HG03432 (cell line): Measurements from ENCODE around the gene ACP1.

ENCODE experiments used
- ATAC-seq: cut with Tn5 transposase; IDR thresholded peaks from one replicate; pipeline ENCODE4 v1.9.1; 2021; ENCODE audit warnings: mild to moderate bottlenecking, moderate library complexity; ENCODE audit not compliant: unreplicated experiment

ACP1 gene

GRCh38 chr2:254241-254640 lies 10.5 kb upstream of the ACP1 start:
- no peak for ATAC-seq

- ATAC-seq: no peak
These were observed 9.6 kb upstream of the ACP1 start for GRCh38 chr2:255195-255594.

GRCh38 chr2:256094-256493 lies 8.7 kb upstream of the ACP1 start:
- no peak for ATAC-seq

DNA sequence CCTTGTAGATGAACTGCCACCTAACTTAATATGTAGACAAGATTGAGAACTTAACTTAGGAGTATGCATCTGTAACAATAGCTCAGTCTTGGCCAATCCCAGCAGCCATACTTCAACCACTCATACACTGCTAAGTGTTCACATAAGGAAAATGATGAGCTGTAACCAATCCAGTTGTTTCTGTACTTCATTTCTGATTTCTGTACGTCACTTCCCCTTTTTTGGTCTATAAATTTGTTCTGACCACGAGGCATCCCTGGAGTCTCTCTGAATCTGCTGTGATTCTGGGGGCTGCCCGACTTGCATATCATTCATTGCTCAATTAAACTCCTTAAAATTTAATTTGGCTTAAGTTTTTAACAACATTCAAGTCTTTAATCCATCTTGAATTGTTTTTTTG lies 7.3 kb upstream of the ACP1 start:
- no peak for ATAC-seq

GRCh38 chr2:257842-258241 lies 6.9 kb upstream of the ACP1 start:
- ATAC-seq: no peak

DNA sequence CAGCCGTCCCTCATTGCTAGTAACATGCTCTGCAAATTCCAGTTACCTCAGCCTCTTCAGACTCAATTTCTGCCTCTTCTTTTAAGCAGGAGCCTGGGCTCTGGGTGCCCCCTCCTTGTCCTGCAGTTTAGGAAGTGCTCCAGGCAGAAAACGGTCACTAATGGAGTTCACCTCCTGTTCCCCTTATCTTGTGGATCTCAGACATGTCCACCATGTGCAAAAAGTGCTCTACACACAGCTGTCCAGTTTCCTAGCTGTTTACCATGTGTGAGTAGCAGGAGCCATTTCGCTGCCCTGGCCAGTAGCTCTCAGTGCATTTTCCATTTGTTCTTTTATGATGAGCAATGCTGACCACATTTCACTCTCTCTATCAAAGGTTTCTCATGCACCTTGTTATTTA lies 5.8 kb upstream of the ACP1 start:
- no peak for ATAC-seq

- no peak for ATAC-seq
These were observed 4.9 kb upstream of the ACP1 start for GRCh38 chr2:259789-260331.

DNA sequence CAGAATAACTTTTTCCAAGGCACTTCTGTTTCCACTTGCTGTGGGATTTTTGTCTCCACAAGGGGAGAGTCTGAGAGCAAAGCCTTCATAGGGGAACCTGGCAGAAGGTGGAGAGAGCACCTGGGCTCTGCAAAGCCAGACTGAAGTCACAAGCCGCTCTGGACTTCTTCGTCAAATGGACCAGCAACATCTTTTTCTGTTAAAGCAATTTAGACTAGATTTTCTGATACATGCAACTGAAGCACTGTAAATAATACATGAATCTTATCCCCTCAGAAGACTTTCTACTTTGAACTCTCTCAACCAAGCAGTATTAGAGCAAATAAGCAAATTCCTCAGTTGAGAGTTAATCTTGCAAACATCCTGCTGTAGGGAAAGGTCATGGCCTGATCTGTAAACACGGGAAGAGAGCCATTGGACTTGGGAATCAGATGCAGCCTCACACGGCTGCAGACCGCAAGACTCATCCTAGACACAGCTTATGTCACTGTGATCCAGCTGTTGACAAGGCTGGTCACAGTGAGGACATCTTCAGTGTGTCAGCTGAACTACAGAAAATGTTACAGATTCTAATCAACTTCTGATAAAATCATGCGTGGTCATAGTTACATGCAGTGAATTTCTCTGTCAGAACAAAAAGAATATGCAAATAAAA lies 4.1 kb upstream of the ACP1 start:
- ATAC-seq: no peak

GRCh38 chr2:262117-262516 lies 2.6 kb upstream of the ACP1 start:
- ATAC-seq: no peak

DNA sequence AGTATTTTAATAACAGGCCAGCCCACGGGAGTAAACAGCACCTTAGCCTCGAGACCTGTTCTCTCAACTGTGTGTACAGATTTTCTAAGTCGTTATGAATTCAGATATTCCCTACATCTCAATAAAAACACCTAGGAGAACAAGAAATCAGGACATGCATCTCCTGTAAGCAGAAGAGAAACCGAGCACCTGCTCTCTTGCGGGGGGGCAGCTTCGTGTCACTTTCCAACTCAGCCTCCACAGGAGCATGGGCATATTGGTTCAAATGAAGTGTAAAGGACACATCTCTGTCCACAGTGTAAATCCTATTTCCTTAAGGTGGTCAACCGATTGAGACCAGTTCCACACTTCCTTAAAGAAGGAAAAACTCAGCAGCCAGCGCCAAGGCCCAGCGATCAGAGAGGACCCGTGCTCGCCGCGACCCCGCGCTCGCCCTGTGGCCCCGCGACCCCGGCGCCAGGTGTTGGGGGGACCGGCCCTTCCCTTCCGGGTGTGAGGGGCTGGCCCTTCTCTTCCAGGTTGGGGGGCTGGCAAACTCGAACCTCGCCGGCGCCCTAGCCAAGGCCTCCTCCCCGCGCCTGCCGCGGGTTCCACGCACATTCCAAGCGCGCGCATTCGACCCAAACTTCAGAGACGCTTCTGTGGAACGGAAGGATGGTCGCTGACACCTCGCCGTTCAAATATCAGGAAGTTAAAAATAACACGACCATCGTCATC lies 1.6 kb upstream of the ACP1 start:
- ATAC-seq: no peak

GRCh38 chr2:263774-264492 lies 814 bp upstream of the ACP1 start, which contains the start of gene SH3YL1:
TSS of gene SH3YL1 (minus strand) at chr2:264032. CDS start at chr2:263984, 48 bp downstream.
- ATAC-seq: peak; percentile 26

DNA sequence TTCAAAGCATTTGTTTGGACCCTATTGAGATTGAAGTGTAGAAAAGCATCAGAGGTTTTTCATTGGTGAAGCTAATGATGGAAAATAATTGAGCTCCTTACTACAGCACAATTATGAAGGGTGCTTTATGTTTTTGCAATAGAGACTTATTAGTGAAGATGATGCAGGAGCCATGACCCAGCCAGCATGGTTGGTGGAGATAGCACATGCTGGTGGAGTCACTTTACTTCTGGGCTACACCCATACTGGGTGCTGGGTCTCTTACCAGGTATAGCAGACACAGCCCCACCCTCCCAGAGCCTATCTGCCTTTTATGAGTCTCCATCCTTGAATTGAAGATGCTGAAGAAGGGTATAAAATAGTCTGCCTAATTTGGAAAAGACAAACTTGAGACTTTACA lies 3.6 kb downstream of the ACP1 start:
- ATAC-seq: no peak

DNA sequence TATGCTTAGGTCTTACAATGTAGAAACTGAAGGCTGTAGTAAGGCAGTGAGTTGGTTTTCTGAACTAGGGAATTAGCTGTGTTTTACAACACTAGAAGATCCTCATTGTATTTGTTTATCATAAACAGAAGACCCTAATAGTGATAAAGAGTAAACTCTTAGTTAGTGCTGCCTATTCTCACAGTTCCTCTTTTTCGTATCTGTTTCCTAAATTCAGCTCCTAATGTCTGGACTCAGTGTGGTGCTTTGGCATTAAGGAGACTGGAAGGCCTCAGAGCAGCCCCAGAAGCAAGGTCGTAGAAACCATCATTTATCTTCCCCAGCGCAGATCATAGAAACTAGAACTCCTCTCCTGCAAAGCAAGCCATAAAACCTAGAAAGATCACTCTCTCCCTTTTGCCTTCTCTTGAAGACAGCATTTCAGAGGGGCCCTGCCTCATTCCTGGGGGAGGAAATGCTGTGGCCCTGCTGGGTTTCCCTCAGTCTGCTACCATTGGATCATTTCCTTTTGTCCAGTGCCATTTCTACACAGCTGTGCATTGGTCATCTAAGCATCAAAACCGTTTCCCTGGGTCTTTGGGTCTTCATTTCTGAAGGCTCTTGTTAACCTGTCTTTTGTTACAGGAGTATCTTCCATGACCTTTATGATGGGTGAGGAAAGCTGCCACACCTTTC lies 4.7 kb downstream of the ACP1 start:
- ATAC-seq: no peak

DNA sequence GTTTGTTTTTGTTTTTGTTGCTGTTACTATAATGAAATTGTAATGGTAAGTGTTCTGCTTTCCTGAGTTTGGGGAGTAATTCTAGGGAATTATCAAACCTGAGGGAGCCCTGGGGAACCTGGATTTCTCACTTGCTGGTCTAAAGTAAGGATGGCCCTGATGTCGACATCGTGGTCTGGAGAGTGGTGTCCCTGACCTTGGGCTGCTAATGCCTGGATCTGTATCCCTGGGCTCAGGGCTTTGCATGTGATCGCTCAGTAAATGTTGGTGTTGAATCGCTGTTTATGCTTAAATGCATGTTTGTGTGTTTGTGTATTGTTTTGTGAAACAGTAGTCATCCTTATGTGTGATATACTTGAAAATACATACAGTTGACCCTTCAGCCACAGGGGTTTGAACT lies 6.1 kb downstream of the ACP1 start:
- no peak for ATAC-seq

GRCh38 chr2:271917-272316 lies 7.2 kb downstream of the ACP1 start:
- ATAC-seq: no peak

GRCh38 chr2:273333-273732 lies 8.6 kb downstream of the ACP1 start:
- ATAC-seq: no peak

DNA sequence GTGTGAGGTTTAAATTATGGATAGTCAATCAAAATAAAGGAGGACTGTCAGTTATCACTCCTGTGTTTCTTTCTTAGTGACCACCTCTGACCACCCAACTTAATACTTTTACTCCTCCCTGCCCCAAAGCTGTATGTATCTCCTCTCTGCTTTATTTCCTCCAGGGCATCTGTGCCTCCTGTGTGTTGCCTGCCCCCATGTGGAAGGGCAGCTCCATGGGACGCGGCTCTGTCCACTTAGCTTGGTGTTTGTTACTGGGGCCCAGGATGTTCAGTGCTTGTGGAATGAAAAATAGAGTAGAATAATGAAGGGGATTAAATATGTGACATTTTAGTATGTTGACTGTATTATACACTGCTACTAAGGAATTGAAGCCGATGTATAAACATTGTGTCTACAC lies 9.8 kb downstream of the ACP1 start:
- ATAC-seq: no peak

DNA sequence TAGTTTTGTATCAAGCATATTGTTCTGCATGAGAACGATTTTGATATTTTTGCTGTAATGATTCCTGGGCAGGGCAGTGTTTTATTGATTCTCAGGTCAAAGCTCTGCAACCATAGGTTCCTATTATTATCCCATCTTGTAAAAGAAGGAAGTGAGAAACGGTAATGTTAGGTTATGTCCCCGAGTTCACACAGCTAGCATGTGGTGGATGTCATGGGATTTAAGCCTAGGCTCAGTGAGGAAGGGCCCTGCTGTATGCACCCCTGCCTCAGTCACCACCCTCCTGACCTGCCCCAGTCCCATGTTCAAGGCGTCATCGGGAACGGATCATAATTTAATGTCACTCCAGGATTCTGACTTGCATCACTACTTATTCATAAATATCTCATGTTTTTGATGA lies 10.7 kb downstream of the ACP1 start:
- peak; percentile 99 for ATAC-seq

GRCh38 chr2:278312-278926 lies 13.7 kb downstream of the ACP1 start:
- no peak for ATAC-seq

- ATAC-seq: no peak
These were observed 14.2 kb downstream of the ACP1 start for GRCh38 chr2:278927-279320.

- ATAC-seq: no peak
These were observed 14.6 kb downstream of the ACP1 start for GRCh38 chr2:279366-279765.
